SIG-M5 treated with dmso at 0.1 percent for 504 hours (cell line): ENCODE measurements around the gene ALPK1.
"Not testable (repeated sequence)": the region's sequence is repeated elsewhere in the genome, so short reads cannot be mapped to it uniquely, and the experiment has no call there.

Source experiments
- DNase-seq: peaks from one replicate; lab custom pipeline; 2025; ENCODE audit not compliant: unreplicated experiment; lab: John Stamatoyannopoulos, UW

Gene ALPK1

GRCh38 chr4:112377594-112378242 lies 80.5 kb downstream of the ALPK1 start:
- DNase-seq, result no peak

GRCh38 chr4:112378243-112378620 lies 81.1 kb downstream of the ALPK1 start:
- DNase-seq, result no peak

- no peak for DNase-seq
These were observed 81.7 kb downstream of the ALPK1 start for GRCh38 chr4:112378858-112379257.

- no peak for DNase-seq
These were observed 82.1 kb downstream of the ALPK1 start for GRCh38 chr4:112379306-112379705.

GRCh38 chr4:112381996-112382692 lies 85.0 kb downstream of the ALPK1 start:
- DNase-seq, result no peak

GRCh38 chr4:112386071-112386470 lies 88.9 kb downstream of the ALPK1 start:
- DNase-seq, result no peak

GRCh38 chr4:112402098-112402497 lies 104.9 kb downstream of the ALPK1 start:
- no peak for DNase-seq

GRCh38 chr4:112403101-112403945 lies 106.2 kb downstream of the ALPK1 start:
- DNase-seq, result no peak

GRCh38 chr4:112410364-112410763 lies 113.2 kb downstream of the ALPK1 start:
- no peak for DNase-seq

- no peak for DNase-seq
These were observed 113.6 kb downstream of the ALPK1 start for GRCh38 chr4:112410804-112411203.

GRCh38 chr4:112411781-112412550 lies 114.8 kb downstream of the ALPK1 start:
- DNase-seq, result no peak

GRCh38 chr4:112416464-112416863 lies 119.3 kb downstream of the ALPK1 start:
- no peak for DNase-seq

GRCh38 chr4:112418092-112418491 lies 120.9 kb downstream of the ALPK1 start:
- no peak for DNase-seq

GRCh38 chr4:112421911-112422310 lies 124.7 kb downstream of the ALPK1 start:
- DNase-seq, result no peak

- DNase-seq, result no peak
These were observed 125.5 kb downstream of the ALPK1 start for GRCh38 chr4:112422644-112423043.

- no peak for DNase-seq
These were observed 126.4 kb downstream of the ALPK1 start for GRCh38 chr4:112423591-112423990.

GRCh38 chr4:112425823-112426222 lies 128.7 kb downstream of the ALPK1 start:
- no peak for DNase-seq

- DNase-seq, result no peak
These were observed 129.2 kb downstream of the ALPK1 start for GRCh38 chr4:112426416-112426815.

- no peak for DNase-seq
These were observed 134.0 kb downstream of the ALPK1 start for GRCh38 chr4:112431158-112431557.

- no peak for DNase-seq
These were observed 139.8 kb downstream of the ALPK1 start for GRCh38 chr4:112436987-112437386.

GRCh38 chr4:112442226-112442625 lies 145.1 kb downstream of the ALPK1 start:
- not testable (repeated sequence) for DNase-seq
